GM18517 (cell line): ENCODE data around the gene TLE7.

ENCODE experiments used
- ATAC-seq: cut with Tn5 transposase; IDR thresholded peaks from one replicate; pipeline ENCODE4 v1.9.1; 2021; ENCODE audit warnings: mild to moderate bottlenecking, moderate library complexity; ENCODE audit not compliant: unreplicated experiment

The TLE7 gene

DNA sequence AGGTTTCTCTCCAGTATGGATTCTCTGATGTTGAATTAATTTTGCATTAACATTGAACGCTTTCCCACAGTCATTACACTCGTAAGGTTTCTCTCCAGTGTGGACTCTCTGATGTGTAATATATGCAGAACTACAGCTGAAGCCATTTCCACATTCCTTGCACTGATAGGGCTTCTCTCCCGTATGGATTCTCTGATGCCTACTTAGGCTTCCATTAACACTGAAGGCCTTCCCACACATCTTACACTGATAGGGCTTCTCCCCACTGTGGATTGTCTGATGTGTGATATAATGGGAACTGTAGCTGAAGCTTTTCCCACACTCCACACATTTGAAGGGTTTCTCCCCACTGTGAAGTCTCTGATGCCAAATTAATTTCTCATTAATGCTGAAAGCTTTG is 7.2 kb upstream of the TLE7 start:
- no peak for ATAC-seq

DNA sequence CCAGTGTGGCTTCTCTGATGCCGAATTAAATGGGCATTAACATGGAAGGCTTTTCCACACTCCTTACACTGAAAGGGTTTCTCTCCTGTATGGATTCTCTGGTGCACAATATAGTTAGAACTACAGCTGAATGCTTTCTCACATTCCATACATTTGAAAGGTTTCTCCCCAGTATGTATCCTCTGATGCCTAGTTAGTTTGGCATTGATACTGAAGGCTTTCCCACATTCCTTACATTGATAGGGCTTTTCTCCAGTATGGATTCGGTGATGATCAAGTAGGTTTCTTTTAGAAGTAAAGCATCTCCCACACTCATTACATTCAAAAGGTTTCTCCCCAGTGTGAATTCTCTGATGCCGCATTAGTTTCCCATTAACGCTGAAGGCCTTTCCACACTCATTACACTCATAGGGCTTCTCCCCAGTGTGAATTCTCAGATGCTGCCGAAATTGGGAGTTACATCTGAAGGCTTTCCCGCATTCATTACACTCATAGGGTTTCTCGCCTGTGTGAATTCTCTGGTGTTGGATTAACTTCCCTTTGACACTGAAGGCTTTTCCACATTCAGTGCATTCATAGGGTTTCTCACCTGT is 6.5 kb upstream of the TLE7 start:
- no peak for ATAC-seq

DNA sequence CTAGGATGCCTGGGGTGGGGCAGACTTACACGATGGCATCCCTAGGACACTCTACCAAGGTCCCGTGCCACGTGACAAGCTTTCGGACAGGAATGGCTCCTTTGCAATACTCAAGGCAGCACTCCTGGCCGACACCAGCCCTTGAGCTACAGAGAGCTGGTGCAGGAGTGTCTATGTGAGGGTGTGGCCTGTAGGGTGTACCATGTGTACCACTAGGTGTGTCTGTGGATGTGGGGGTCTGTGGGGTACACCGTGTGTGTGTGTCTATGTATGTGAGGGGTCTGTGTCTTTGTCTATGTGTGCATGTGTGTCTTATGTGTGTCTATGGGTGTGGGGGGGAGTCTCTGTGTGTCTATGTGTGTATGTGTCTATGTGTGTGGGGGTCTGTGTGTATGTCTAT is 1.9 kb upstream of the TLE7 start:
- no peak for ATAC-seq

DNA sequence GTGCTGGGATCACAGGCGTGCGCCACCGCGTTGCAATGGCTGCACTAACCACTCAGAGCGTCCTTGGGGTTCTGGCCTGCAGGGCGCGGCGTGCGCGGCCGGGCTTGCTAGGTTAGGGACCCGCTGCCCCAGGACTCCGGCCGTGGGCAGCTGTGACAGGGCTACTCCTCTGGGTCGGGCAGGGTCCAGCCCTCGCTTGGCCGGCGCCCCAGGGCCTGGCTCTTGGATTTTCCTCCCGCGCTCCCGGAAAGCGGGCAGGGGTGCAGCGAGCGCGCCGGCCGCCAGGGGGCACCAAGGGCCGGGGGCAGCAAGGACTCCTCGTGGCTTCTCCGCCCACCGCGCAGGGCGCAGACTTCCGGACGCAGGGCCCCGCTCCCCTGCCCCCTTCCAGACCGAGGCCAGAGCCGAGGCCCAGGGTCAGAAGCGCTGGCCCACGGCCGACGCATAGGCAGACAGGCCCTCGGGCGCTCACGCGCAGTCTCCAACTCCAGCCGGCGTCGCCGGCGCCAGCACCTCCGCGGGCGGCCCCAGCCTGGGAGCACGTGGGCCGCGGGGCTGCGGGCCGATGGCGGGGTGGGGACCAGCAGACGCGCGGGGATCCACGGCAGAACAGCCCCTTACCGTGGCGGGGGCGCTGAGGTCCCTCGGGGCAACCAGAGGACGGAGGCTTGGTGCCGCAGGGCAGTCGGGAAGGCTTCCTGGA is 355 bp downstream of the TLE7 start:
- no peak for ATAC-seq

DNA sequence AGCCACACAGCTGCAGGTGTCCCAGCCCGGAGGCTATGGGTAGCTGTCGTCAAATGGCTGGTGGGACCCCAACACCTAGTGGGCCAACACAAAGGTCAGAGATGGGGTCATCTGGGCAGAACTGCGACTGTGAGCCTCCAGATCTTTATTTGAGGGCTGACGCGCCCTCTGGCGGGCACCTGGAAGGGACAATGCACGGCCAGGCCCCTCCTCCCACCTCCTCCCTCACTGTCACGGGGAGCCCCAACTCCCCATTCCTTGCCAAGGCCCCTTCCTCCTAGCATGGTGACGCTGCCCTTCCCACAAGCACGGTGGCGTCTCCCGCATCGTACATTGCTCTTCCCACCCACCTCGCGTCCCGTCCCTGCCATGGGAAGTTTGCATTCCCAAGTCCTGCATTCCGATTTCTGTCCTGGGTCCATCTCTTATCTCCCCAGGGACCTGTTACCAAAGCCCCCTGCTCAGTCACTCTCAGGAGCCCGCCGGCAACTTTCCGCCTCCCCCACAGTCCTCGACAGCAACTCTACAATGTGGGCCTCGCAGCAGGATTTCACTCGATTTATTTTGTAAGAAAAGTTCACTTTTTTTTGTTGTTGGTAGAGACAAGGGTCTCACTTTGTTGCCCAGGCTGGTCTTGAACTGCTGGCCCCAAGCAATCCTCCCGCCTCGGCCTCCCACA is 1.0 kb downstream of the TLE7 start:
- no peak for ATAC-seq

DNA sequence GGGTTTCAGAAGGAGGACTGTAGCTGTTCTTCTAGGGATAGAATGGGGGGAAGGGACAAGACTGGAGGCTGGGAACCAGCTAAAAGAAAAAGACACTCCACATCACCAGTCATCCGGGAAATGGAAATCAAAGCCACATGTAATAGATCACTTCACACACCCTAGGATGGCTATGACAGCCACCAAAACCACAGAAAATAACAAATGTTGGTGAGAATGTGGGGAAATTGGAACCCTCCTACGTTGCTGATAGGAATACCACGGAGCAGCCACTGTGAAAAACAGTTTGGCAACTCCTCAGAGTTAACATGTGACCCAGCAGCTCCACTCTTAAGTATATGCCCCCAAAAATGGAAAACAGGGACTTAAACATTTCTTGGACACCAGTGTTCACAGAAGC is 2.3 kb downstream of the TLE7 start:
- ATAC-seq, result no peak

DNA sequence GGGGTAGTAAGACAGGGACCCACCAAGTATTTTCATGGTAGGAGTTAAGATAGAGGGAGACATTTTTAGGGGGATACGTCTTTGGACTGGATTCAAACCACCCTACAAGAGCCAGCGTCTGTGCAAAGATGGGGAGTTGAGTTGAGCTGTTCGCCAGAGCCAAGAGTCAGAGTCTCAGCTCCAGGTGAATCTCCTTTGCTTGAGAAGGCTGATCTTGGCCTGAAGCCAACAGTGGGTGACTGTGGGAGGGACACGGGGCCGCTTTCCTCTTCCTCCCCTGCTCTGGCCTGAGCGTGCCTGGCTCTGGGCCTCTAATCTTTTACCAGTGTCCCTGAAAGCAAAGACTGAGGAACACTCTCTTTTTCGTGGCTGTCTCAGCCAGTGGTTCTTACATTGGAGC is 5.4 kb downstream of the TLE7 start:
- ATAC-seq, result no peak

DNA sequence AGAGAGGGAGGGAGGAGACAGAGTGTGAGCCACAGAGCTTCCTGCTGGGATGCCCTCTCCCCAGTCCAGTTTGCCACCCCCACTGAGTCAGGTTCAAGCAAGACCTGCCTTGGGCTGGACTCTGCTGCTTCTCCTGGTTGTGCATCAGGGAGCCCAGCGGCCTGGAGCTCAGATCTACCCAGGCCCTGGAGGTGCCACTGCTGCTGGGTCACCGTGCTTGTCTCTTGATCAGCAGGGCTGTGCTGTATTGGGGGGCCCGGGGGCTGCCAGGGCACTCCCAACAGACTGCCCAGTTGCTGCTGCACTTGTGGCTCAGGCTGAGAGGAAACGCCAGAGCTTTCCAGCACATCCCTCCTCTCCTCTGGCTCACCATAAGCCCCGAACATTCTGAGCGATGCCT is 8.9 kb downstream of the TLE7 start:
- ATAC-seq, result no peak

DNA sequence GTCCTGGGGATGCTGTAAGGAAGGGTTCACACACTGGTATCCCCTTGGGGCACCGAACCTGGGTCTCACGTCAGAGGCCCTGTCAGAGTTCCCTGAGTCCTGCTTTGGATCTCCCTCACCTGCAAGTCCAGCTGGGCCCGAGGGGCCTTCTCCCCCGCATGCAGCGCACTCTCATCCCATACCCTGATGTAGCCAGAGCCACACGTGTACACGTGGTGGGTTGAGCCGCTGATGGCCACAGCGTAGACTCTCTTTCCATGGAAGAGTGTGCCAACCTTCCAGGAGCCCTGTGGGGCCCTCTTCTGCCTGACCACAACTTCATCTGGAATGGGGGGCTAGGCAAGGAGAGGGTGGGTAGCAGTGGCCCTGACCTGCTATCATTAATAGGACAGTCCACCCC is 9.9 kb downstream of the TLE7 start:
- no peak for ATAC-seq

DNA sequence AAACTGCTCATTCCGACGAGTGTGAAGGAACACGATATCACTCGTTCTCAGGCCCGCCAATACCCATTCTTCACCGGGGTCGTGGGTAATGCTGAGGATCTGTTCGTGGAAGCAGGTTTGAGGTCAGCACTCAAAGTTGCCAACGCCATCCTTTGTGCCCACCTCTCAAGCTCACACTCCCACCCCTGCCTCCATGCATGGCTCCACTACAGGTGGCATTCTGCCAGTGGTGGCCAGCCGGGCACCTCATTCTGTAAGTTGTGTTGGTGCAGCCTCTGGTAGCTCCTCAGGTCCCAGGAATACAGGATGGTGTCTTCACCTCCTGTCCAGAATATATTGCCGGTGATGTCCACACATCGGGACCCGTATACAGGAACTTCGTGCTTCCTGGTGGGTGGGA is 10.7 kb downstream of the TLE7 start:
- ATAC-seq, result no peak

DNA sequence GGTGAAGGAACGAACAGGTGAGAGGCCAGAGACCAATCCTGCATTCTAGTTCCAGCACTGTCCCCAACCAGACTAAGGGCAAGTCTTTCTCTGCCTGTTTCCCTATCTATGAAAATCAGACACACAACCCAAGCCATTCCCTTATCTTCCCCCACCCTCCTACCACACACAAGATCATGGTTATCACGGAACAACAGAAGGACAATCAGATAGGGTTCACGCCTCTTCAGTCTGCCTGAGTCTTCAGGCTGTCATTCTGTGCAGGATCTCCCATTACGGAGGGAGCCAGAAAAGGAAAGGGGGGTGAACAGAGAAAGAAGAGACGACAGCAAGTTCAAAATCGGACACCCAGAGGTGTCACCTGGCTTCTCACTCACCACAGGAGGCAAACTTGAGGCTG is 11.1 kb downstream of the TLE7 start:
- no peak for ATAC-seq

DNA sequence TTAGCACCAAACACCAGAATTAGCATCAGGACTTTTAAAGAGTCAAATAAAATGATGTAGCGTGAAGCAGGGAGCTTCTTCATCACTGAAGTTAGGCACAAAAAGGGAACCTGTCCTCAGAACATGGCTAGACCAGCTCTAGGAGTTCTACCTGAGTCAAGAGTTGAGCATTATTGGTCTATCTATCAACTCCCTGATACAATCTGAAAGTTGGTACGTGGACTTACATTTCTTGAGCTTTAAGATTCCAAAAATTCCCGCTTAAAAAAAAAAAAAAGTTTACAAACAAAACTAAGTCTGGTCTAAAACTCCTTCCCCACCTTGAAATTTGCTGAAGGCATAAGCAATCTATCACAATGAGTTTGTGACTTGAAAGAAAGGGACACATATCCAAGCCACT is 12.3 kb downstream of the TLE7 start:
- ATAC-seq, result no peak

DNA sequence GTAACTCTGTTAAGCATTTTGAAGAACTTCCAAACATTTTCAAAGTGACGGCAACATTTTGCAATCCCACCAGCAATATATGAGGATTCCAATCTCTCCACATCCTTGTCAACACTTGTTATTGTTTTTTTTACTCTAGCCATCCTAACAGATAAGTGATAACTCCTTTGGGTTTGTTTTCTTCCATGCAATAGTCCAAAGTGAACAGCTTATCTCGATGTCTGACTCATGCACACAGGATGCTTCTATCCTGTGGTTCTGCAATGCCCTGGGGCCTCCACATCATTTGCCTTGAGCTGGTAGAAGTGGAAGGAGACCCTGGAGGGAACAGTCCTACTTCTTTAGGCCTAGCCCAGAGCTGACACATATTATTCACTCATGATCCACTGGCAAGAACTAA is 13.0 kb downstream of the TLE7 start:
- ATAC-seq, result no peak

DNA sequence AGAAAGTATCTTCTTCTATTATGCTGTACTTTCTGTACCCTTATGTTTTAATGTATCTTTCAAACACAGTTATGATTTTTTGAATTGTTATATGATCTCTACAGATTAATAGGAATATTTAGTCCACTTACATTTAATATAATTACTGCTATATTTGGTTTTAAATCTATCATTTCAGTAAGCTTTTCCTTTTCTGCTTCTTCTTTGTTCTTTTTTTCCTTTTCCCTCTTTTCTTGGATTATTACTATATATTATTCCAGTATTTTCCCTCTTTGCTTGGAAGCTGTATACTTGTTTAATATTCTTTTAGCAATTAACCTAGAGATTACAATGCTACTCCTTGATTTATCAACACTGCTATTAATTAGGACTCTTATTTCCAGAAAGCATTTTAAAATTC is 13.5 kb downstream of the TLE7 start:
- no peak for ATAC-seq

DNA sequence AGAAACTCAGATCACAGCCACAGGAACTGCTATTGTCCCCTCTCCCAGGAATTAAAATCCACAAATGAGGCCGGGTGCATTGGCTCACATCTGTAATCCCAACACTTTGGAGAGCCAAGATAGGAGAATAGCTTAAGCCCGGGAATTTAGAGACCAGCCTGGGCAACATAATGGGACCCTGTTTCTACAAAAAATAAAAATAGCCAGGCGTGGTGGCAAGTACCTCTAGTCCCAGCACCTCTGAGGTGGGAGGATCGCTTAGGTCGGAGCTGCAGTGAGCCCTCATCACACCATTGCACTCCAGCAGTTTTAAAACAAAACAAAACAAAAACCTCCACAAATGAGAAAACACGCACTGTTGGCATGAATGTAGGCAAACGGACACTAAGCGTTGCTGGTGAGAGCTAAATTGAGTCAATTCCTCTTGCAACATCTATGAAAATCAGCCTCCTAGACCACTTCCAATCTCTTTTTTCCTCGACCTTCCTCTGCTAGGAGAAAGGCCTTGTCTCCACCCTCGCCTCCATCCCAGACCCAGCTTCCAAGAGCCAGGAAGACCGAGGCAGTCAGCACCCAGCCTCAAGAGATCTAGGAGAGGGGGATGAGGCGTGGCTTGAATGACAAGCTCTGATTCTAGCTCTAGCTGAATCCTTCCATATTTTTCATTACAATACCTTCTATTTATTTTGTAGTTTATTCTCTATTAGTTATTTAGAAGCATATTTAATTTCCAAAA is 14.8 kb downstream of the TLE7 start:
- no peak for ATAC-seq

DNA sequence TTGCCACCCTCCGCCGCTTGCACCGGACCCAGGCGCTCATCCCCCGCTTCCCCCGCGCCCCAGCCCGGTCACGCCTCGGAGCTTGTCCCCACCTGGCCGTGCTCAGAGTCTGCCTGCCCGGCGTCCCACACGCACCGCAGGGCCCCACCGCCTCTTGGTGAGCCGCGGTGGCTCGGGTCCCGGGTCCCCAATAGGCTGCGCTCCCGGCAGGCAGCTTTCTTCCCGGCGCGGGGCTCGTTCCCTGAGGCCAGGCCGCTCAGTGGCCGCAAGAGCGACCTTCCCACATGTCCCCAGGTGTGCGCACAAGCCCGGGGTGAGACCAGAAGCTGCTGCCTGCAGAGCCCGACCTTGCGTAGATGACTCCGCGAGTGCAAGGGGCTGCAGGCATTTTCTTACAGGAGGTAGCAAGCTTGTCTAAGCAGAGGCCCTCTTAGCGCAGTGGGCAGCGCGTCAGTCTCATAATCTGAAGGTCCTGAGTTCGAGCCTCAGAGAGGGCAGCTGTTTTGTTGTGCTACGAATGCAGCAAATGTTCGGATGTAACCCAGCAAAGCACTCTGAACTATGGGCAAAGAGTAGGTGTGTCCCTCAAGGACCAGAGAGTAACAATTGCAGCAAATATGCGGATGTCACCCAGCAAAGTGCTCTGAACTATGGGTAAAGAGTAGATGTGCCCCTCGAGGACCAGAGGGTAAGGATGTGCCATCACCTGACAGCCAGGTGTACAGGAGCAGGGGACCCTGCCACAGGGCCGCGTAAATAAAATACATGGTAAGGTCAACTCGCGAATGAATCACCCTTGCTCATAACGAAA is 15.6 kb downstream of the TLE7 start:
- ATAC-seq, result peak; percentile 89

DNA sequence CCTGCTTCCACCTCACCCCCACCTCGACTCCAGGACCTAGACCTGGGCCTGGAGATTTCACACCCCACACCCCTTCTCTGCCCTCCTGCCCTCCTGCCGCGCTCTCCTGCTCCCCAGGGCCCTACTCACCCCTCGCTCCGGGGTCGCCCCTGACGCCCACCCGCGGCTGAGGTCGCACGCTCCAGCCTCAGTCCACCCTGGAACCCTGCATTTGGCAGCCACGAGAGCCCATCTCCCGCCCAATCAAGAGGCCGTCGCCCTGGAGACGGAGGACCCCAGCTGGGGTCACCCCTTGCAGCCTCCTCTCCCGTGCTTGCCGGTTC is 16.1 kb downstream of the TLE7 start:
- no peak for ATAC-seq

DNA sequence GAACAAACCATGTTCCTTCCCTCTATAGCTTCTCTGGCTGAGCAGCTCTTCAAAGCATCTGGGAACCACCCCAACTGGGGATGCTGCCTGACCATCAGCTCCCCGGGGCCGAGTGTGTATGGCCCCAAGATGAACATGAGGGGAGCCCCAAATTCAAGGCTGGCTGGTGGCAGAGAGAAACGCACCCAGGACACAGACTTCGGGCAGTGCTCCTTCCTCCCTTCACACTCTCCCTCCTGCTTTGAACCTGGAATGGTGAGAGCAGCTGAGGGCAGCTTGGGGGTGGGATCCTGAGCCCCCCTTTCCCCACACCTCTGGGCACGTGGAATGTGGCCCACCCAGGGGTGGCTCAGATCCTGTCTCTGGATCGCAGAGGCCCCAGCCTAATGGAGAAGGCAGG is 17.2 kb downstream of the TLE7 start:
- ATAC-seq, result no peak

DNA sequence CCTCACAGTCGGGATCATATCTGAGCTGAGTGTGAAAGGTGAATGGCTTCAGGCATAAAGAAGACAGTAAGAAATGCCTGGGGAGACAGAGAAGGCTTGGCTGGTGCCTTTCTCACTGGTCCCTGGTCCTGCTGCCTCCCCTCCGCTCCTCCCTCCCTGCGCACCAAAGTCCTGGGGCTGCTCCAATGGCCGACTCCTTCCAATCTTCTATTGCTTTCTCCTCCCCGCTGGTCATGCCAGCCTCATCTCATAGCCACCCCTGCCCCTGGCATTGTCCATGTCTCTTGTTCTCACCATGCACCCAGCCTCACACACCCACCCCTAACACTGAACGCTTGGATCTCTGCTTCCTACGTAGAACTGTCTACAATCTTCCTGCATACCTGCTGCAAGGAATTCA is 18.0 kb downstream of the TLE7 start:
- ATAC-seq, result no peak

DNA sequence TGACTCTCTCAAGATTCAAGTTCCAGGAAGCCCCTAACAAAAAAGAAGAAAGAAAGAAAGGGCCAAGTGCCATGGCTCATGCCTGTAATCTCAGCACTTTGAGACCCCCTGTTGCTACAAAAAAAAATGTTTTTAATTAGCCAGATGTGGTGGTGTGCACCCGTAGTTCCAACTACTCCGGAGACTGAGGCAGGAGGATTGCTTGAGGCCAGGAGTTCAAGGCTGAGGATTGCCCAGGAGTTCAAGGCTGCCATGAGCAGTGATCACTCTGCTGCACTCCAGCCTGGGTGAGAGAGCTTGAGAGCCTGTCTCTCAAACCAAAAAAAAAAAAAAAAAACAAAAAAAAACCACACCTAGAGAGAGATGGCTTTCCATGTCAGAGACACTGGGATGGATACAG is 18.8 kb downstream of the TLE7 start:
- no peak for ATAC-seq

DNA sequence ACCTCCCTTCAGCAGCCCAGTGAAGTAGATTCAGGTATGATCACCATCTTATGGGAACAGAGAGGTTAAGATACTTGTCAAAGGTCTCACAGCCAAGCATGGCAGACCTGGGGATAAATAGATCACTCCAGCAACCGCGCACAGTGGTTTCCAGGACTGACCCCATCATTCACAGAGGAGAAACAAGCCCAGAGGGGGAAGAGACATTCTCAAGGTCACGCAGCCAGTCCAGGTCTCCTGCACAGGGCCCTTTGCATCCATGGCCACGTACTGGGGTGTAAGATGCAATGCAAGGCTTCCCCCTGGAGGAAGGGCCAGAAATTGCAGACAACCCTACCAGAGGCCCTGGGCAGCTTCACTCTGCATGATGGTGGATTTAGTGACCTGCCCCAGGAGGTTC is 19.9 kb downstream of the TLE7 start:
- ATAC-seq, result no peak
